Fibroblast of villous mesenchyme (primary cell): ENCODE results near the gene TRAP1. TPM values are rescaled to one million over a fixed set of nuclear protein-coding genes. Genes with fewer than 3 reads are reported as not detected.

Source experiments
- DNase-seq: peaks from one replicate; pipeline ENCODE4 v3.0.0-alpha.2; 2010; ENCODE audit warnings: low read depth
- H3K4me3 ChIP-seq: 2 replicates; pipeline ENCODE4 v1.5.1; 2011; ENCODE audit warnings: low read depth, mild to moderate bottlenecking, low read length
- total RNA-seq: library from RNA; depleted of rRNA; stranded (reverse); fragments of >200 nt; gene quantifications from 2 replicates; pipeline ENCODE4 v1.2.3, GENCODE V29; 2012
- TF ChIP-seq, protein P1 (sequence below): IDR thresholded peaks from 2 replicates; pipeline ENCODE4 v1.5.1; 2012; ENCODE audit warnings: low read depth, mild to moderate bottlenecking, low read length; ENCODE audit not compliant: insufficient read depth

The TRAP1 gene
- total RNA-seq, 1 donor = 59.6 TPM

DNA sequence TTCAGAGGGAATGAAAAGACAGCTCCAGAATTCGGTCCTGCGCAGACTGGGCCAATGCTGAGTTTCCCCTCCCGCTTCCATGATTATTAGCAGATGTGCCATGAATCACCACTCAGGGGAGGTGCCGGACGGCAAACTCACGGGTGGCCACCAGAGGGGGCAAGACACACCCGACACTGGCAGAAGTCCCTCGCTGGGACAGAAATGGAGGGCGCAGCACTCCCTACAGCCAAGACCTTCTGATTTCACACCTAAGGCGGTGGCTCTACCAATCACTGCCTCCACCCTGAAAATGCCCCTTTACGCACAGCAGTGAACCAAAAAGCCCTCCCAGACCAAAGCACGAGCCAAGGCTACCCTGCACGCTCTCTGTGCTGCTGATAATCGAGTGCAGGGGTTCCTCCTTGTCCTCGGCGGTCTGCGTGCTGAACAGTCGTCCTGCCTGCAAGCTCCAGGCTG, 26.8 kb downstream of the TRAP1 start:
- peak overlapping the region; percentile 42 for H3K4me3 ChIP-seq
- DNase-seq = peak; percentile 96
- TF ChIP-seq, protein P1, sequence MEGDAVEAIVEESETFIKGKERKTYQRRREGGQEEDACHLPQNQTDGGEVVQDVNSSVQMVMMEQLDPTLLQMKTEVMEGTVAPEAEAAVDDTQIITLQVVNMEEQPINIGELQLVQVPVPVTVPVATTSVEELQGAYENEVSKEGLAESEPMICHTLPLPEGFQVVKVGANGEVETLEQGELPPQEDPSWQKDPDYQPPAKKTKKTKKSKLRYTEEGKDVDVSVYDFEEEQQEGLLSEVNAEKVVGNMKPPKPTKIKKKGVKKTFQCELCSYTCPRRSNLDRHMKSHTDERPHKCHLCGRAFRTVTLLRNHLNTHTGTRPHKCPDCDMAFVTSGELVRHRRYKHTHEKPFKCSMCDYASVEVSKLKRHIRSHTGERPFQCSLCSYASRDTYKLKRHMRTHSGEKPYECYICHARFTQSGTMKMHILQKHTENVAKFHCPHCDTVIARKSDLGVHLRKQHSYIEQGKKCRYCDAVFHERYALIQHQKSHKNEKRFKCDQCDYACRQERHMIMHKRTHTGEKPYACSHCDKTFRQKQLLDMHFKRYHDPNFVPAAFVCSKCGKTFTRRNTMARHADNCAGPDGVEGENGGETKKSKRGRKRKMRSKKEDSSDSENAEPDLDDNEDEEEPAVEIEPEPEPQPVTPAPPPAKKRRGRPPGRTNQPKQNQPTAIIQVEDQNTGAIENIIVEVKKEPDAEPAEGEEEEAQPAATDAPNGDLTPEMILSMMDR = peak; percentile 84

DNA sequence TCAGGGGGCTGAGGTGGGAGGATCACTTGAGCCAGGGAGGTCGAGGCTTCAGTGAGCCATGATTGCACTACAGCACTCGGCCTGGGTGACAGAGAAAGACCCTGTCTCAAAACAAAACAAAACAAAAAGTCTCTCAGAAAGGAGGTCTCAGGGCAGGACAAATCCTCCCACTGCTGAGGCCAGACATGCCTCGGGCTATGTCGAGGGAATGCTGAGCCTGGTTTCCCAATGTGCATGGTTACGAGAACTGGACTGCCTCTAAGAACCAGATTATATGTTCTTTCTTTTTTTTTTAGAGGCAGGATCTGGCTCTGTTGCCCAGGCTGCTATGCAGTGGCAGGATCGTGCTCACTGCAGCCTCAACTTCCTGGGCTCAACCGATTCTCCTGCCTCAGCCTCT, 27.6 kb downstream of the TRAP1 start:
- no peak overlapping the region for H3K4me3 ChIP-seq
- TF ChIP-seq, protein P1 = no peak
- peak; percentile 60 for DNase-seq

DNA sequence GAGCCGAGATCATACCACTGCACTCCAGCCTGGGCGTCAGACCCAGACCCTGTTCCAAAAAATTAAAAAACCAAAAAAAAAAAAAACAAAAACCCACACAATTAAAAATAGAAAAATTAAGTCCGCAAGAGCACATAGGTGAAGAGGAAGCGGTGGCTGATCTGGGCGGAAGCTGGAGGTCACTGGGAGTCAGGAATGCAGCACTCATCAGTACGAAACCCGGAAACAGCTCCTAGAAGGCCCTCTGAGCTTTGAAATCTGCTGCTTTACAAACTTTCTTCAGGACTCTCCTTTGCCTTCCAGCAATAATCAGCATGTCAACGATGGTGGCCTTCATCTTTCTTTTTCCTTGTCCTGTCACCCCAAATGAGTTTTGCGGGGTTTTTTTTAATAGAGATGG, 29.5 kb downstream of the TRAP1 start:
- no peak for DNase-seq
- TF ChIP-seq, protein P1 = no peak
- no peak overlapping the region for H3K4me3 ChIP-seq

DNA sequence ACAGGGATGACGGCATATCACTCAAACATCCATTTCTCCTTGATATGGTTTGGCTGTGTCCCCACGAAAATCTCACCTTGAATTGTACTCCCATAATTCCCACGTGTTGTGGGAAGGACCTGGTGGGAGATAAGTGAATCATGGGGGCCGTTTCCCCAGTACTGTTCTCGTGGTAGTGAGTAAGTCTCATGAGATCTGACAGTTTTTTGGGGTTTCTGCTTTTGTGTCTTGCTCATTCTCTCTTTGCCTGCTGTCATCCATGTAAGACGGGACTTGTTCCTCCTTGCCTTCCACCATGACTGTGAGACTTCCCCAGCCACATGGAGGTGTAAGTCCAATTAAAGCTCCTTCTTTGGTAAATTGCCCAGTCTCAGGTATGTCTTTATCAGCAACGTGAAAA, 30.3 kb downstream of the TRAP1 start:
- TF ChIP-seq, protein P1 = no peak
- H3K4me3 ChIP-seq = no peak overlapping the region
- no peak for DNase-seq

DNA sequence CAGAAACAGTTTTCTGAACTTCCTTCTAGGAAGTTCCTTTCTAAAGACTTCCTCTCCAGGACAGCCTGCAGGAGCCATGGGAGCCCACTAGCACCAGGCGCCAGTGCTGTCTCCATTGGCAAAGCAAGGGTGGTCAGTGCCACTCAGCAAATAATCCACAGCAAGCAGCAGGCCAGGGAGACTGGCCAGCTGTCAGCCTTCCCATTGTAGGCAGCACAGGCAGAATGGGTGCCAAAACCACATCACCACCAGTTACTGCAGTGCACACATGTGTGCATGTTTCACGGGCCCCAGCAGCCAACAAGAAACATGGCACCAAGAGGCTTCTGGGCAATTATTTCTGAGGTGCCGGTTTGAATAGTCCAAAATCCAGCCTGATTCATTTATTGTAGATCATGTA, 36.1 kb downstream of the TRAP1 start:
- no peak overlapping the region for H3K4me3 ChIP-seq
- TF ChIP-seq, protein P1 = no peak
- DNase-seq = no peak

DNA sequence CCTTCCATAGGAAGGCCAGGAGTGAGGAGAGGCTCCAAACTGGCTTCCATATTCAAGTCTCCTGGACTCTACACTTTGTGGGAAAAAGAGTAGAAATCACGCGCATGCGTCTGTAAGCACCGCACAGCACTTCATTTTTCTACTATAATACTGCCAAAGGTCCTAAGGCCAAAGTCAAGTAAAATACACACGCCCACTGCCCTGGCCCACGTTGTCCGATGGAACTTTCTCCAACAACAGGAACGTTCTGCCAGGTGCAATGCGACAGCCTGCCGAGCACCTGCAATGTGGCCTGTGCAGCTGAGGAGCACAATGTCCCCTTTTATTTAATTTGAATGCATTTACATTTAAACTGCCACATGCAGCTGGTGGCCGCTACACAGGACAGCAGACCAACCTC, 39.3 kb downstream of the TRAP1 start:
- DNase-seq = no peak
- TF ChIP-seq, protein P1 = no peak

DNA sequence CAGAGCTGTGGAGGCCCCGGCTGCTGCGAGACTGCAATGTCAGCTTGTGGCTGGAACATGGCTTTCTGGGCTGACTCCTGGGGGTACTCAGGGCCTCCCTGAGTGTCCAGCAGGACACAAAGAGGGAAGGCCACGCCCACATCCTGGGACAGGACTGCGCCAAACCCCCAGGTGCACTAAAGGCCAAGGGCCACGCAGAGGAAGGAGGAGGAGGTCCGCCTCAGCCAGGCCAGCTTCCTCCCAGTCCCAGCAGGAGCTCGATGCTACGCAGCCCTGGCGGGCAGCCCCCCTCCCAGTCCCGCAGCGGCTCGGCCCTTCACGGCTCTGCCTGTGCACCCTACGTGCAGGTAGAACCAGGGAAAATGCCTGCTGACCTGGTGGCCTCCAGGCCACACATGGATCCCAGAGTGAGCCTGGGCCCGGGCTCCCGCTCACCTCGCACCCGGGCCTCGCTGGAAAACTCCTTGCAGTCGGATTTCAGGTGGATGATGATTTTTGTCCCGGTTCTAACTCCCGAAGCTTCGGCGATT, 41.7 kb downstream of the TRAP1 start:
- DNase-seq = no peak
- H3K4me3 ChIP-seq = no peak overlapping the region
- TF ChIP-seq, protein P1 = no peak

More for the DNA sequence above, 39.3 kb downstream of the TRAP1 start:
- no peak overlapping the region for H3K4me3 ChIP-seq
